Loucy (cell line): ENCODE results near the gene ETNK2.

Experiments
- H2AFZ ChIP-seq: fragments of 200-600 bp; sonication (generic); 2 replicates; pipeline ENCODE4 v1.6.0; 2016; ENCODE audit warnings: antibody characterized with exemption, mild to moderate bottlenecking, low read length, moderate library complexity
- H3F3A ChIP-seq: fragments of 200-600 bp; 2 replicates; pipeline ENCODE4 v1.6.0; 2016; ENCODE audit warnings: antibody characterized with exemption, low read depth, mild to moderate bottlenecking
- H3K27me3 ChIP-seq: fragments of 200-600 bp; sonication (generic); 2 replicates; pipeline ENCODE4 v1.6.1; 2014; ENCODE audit warnings: low read length, mild to moderate bottlenecking; ENCODE audit not compliant: insufficient read depth, poor library complexity, severe bottlenecking
- H3K36me3 ChIP-seq: fragments of 200-600 bp; sonication (generic); 2 replicates; pipeline ENCODE4 v1.6.1; 2016; ENCODE audit warnings: low read length; ENCODE audit not compliant: insufficient read depth
- H3K4me1 ChIP-seq: fragments of 200-600 bp; sonication (generic); 2 replicates; pipeline ENCODE4 v1.5.1; 2014; ENCODE audit warnings: low read length, mild to moderate bottlenecking; ENCODE audit not compliant: insufficient read depth, poor library complexity, severe bottlenecking
- H3K4me2 ChIP-seq: fragments of 200-600 bp; sonication (generic); 2 replicates; pipeline ENCODE4 v1.6.0; 2014; ENCODE audit warnings: antibody characterized with exemption, low read length, low read depth, mild to moderate bottlenecking; ENCODE audit not compliant: poor library complexity, severe bottlenecking
- H3K4me3 ChIP-seq: fragments of 200-600 bp; sonication (generic); 2 replicates; pipeline ENCODE4 v1.5.1; 2014; ENCODE audit warnings: low read length, mild to moderate bottlenecking, mixed read lengths; ENCODE audit not compliant: poor library complexity, severe bottlenecking
- H3K79me2 ChIP-seq: fragments of 200-600 bp; sonication (generic); 2 replicates; pipeline ENCODE4 v1.6.1; 2014; ENCODE audit warnings: low read length; ENCODE audit not compliant: insufficient read depth
- H3K9ac ChIP-seq: fragments of 200-600 bp; sonication (generic); 2 replicates; pipeline ENCODE4 v1.6.0; 2014; ENCODE audit warnings: mild to moderate bottlenecking, low read depth, low read length, moderate library complexity; ENCODE audit not compliant: poor library complexity, severe bottlenecking
- H3K9me2 ChIP-seq: fragments of 200-600 bp; sonication (generic); replicated peaks from 2 replicates; pipeline ENCODE4 v1.6.1; 2016; ENCODE audit warnings: low read depth, low read length, mixed read lengths
- H3K9me3 ChIP-seq: fragments of 200-600 bp; sonication (generic); 2 replicates; pipeline ENCODE4 v1.6.1; 2014; ENCODE audit warnings: mild to moderate bottlenecking, antibody characterized with exemption, low read length, low read depth; ENCODE audit not compliant: insufficient read depth
- H4K20me1 ChIP-seq: fragments of 200-600 bp; sonication (generic); 2 replicates; pipeline ENCODE4 v1.6.0; 2014; ENCODE audit warnings: antibody characterized with exemption, low read length, mild to moderate bottlenecking; ENCODE audit not compliant: insufficient read depth, poor library complexity, severe bottlenecking
- EZH2phosphoT487 ChIP-seq: fragments of 200-600 bp; IDR thresholded peaks from 2 replicates; pipeline ENCODE4 v1.6.1; 2018; ENCODE audit warnings: antibody characterized with exemption, mild to moderate bottlenecking, moderate library complexity, borderline replicate concordance
- TF ChIP-seq, protein P1 (sequence below): fragments of 200-600 bp; sonication (generic); conservative IDR thresholded peaks from 2 replicates; pipeline ENCODE4 v1.5.1; 2014; ENCODE audit warnings: mild to moderate bottlenecking, antibody characterized with exemption, low read length

Gene ETNK2

GRCh38 chr1:204192046-204192445, 40.2 kb upstream of the ETNK2 start:
- H3F3A ChIP-seq = no peaks in the 10 kb centered on the region
- H3K27me3 ChIP-seq = no peaks in the 10 kb centered on the region
- H3K4me2 ChIP-seq = no peak overlapping the region
- H2AFZ ChIP-seq = no peak overlapping the region
- H4K20me1 ChIP-seq = no peaks in the 10 kb centered on the region
- peaks cover 9% of the 10 kb centered on the region for H3K4me1 ChIP-seq
- TF ChIP-seq, protein P1, sequence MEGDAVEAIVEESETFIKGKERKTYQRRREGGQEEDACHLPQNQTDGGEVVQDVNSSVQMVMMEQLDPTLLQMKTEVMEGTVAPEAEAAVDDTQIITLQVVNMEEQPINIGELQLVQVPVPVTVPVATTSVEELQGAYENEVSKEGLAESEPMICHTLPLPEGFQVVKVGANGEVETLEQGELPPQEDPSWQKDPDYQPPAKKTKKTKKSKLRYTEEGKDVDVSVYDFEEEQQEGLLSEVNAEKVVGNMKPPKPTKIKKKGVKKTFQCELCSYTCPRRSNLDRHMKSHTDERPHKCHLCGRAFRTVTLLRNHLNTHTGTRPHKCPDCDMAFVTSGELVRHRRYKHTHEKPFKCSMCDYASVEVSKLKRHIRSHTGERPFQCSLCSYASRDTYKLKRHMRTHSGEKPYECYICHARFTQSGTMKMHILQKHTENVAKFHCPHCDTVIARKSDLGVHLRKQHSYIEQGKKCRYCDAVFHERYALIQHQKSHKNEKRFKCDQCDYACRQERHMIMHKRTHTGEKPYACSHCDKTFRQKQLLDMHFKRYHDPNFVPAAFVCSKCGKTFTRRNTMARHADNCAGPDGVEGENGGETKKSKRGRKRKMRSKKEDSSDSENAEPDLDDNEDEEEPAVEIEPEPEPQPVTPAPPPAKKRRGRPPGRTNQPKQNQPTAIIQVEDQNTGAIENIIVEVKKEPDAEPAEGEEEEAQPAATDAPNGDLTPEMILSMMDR = no peak
- TF ChIP-seq EZH2phosphoT487 = no peak
- no peak overlapping the region for H3K4me3 ChIP-seq
- H3K79me2 ChIP-seq = no peaks in the 10 kb centered on the region
- H3K36me3 ChIP-seq = no peaks in the 10 kb centered on the region
- no peak overlapping the region for H3K9ac ChIP-seq
- H3K9me2 ChIP-seq = no peaks in the 10 kb centered on the region
- H3K9me3 ChIP-seq = no peaks in the 10 kb centered on the region

DNA sequence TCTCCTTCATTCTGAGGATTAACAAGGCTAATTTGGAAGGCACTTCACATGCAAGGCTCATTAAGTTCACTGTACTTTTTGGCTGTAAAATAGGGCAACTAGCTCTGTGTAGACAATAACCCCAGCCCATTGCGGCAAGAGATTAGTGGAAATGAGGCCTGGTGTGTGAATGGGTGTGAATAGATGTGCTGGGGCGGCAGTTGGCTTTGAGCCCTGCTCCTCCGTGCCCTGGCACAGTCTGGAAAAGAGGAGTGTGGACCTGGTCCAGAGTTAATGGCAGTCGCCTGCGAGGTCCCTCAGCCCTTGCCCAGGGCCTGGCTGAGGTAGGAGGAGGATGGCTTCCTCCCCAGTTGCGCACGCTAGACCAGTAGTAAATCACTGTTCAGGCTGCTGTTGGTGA, 39.6 kb upstream of the ETNK2 start:
- peaks cover 9% of the 10 kb centered on the region for H3K4me1 ChIP-seq
- H3K4me3 ChIP-seq = no peak overlapping the region
- H3K36me3 ChIP-seq = no peaks in the 10 kb centered on the region
- H3K9me3 ChIP-seq = no peaks in the 10 kb centered on the region
- H3F3A ChIP-seq = no peaks in the 10 kb centered on the region
- TF ChIP-seq, protein P1 = no peak
- no peak for TF ChIP-seq EZH2phosphoT487
- H2AFZ ChIP-seq = no peak overlapping the region
- no peaks in the 10 kb centered on the region for H3K79me2 ChIP-seq
- H3K9me2 ChIP-seq = no peaks in the 10 kb centered on the region
- H3K27me3 ChIP-seq = no peaks in the 10 kb centered on the region
- H3K9ac ChIP-seq = no peak overlapping the region
- H4K20me1 ChIP-seq = no peaks in the 10 kb centered on the region
- no peak overlapping the region for H3K4me2 ChIP-seq

DNA sequence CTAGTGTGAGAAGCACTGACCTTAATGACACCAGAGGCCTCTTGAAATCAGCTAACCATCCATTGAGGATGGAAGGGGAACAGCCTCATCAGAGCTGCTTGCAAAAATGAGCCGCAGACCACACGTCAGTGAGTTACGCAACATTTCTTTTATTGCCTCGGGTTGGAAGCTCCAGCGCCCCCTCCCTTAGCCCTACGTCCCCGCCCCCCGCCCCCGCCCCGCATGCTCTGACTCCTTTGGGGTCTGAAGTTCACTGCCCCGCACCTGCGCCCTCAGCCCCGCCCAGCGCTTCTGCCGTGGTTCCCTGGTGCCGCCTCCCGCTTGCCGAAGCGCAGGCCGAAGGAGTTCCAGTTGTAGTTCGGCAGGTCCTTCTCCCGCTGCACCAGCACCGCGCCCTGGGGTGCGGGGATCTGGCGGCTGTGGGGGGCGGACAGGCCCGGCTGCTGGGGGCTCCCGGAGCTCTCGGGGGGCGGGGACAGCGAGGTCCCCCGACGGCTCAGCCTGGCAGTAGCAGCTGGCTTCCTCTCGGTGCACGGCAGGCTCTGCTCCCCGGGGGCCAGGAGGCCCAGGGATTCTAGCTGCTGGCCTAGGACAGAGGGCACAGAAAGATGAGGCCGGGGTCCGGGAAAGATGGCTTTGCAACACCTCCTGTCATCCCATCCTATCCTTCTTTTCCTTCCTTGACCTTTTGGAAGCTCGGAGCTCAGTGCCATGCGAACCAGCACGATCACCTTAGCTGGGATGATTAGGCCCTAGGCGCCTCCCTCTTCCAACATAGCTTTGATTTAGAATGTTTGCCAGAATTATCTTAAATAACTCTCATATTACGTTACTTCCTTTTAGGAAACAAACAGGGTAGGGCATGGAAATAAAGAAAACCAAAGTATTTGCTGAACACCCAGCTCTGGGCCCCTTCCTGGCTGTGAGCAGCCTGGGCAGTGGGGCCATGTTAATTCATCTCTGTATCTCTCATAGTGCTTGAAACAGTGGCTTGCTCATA, 38.7 kb upstream of the ETNK2 start:
- H3K4me3 ChIP-seq = no peak overlapping the region
- peaks cover 9% of the 10 kb centered on the region for H3K4me1 ChIP-seq
- H3K9me3 ChIP-seq = no peaks in the 10 kb centered on the region
- H3K9me2 ChIP-seq = no peaks in the 10 kb centered on the region
- H3K4me2 ChIP-seq = no peak overlapping the region
- no peak overlapping the region for H2AFZ ChIP-seq
- H3K9ac ChIP-seq = no peak overlapping the region
- H3K36me3 ChIP-seq = no peaks in the 10 kb centered on the region
- no peak for TF ChIP-seq EZH2phosphoT487
- H3F3A ChIP-seq = no peaks in the 10 kb centered on the region
- no peaks in the 10 kb centered on the region for H3K27me3 ChIP-seq
- H3K79me2 ChIP-seq = no peaks in the 10 kb centered on the region
- no peaks in the 10 kb centered on the region for H4K20me1 ChIP-seq
